ENCODE data around the gene RUNX2. TPM values are rescaled to one million over a fixed set of nuclear protein-coding genes. Genes with fewer than 3 reads are reported as not detected.

RUNX2 gene
- total and polyA plus RNA-seq, 9 of the 15 experiments (the other 6 are each of a cell fraction or from before 2014, with no cell fraction given): 0.29 to 1.00 (median 0.43) TPM

DNA sequence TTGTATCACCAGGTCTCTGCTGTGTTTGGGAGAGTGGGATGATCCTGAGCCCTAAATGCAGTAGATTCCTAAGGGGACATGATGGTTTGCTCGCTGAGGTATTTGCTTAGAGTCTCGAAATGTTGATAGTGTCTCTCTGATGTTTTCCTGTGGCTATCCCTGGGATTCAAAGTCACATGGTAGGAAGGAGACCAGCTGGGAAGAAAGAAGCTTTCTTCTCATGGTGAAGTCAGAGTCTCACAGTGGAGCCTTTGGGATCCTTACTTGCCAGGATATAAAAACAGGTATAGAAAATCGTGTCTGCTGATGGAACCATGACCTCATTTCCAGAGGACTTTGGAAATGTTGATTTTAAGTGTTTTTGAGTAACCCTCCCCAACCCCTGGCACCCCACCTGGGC is 308.9 kb downstream of the RUNX2 start:
- no peaks in the 10 kb centered on the region for H3K9me3 ChIP-seq (replicated peaks; ENCODE audit: control insufficient read depth, insufficient read depth, low read depth, low read length)
- intact Hi-C loops (cut with micrococcal nuclease): no loop called here
- CTCF ChIA-PET (ENCODE audit: low intra/inter-chr PET ratio): no interaction called here
- H3K9me1 ChIP-seq (ENCODE audit: control insufficient read depth, insufficient read depth, low read length): no peaks in the 10 kb centered on the region
- POLR2A ChIA-PET: interaction anchor here (0.6 to 1.0 kb wide), 2 partner anchors 22 to 1001 kb away, joined by 3 read pairs; no protein-coding TSS in a partner anchor
- no peaks in the 10 kb centered on the region for H3K79me2 ChIP-seq (ENCODE audit: control insufficient read depth, insufficient read depth, low read length)
- no peak overlapping the region for H2AFZ ChIP-seq (ENCODE audit: low read depth, low read length)
- no peaks in the 10 kb centered on the region for H3K4me1 ChIP-seq (replicated peaks in 1 of 2; ENCODE audit: control insufficient read depth in 2 of 2, insufficient read depth in 2 of 2, low read length in 2 of 2)
- peaks cover 23 to 25% of the 10 kb centered on the region in 2 experiments for H3K27me3 ChIP-seq (ENCODE audit: control insufficient read depth in 2 of 2, insufficient read depth in 2 of 2, low read length in 2 of 2)
- no peaks in the 10 kb centered on the region for H4K20me1 ChIP-seq (replicated peaks; ENCODE audit: control insufficient read depth, insufficient read depth, low read length)
- no peak for FAIRE-seq
- H3K36me3 ChIP-seq (ENCODE audit: control insufficient read depth, insufficient read depth, low read length): no peaks in the 10 kb centered on the region
- TF ChIP-seq HDAC2 (IDR thresholded peaks at IDR 0.05) (no peak), FUS (optimal IDR thresholded peaks at IDR 0.05; ENCODE audit: low read depth, low read length) (no peak), SMARCA4 (IDR thresholded peaks at IDR 0.05) (no peak), NR2C1 (IDR thresholded peaks at IDR 0.05) (no peak), NR2C1 (tag; IDR thresholded peaks at IDR 0.05) (no peak), TFAM (CRISPR knock-in tag; conservative IDR thresholded peaks at IDR 0.05) (no peak), SP2 (IDR thresholded peaks at IDR 0.05; ENCODE audit: extremely low read depth, low read depth, low read length, poor library complexity, severe bottlenecking) (no peak), CEBPG (CRISPR knock-in tag; IDR thresholded peaks at IDR 0.05) (no peak), CEBPG (tag; conservative IDR thresholded peaks at IDR 0.05 in 1 of 2, IDR thresholded peaks at IDR 0.05 in 1 of 2) (no peak), RBM39 (optimal IDR thresholded peaks at IDR 0.05; ENCODE audit: low read depth, low read length) (no peak)
- TF ChIP-seq, protein P1, sequence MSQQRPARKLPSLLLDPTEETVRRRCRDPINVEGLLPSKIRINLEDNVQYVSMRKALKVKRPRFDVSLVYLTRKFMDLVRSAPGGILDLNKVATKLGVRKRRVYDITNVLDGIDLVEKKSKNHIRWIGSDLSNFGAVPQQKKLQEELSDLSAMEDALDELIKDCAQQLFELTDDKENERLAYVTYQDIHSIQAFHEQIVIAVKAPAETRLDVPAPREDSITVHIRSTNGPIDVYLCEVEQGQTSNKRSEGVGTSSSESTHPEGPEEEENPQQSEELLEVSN (IDR thresholded peaks at IDR 0.05; ENCODE audit: borderline replicate concordance in 1 of 2, extremely low read depth in 1 of 2, insufficient read depth in 1 of 2, insufficient read length in 1 of 2, low read depth in 1 of 2, low read length in 1 of 2, poor library complexity in 1 of 2, severe bottlenecking in 1 of 2): no peak
- H3K27ac ChIP-seq (ENCODE audit: extremely low read depth, low read depth, low read length): no peak overlapping the region
- DNase-seq (ENCODE audit: extremely low read depth in 1 of 4, low spot score in 3 of 4): no peak
- WGBS (ENCODE audit: insufficient coverage, low coverage, missing lambda C conversion rate): 0% methylated on average over 3 of the region's 3 CpGs
- H3K4me2 ChIP-seq (ENCODE audit: insufficient read depth, low read length): no peak overlapping the region
- ATAC-seq: no peak
- BruUV-seq (replicated peaks): no TSS peak
- no peak overlapping the region for H3K4me3 ChIP-seq
- H3K9ac ChIP-seq (ENCODE audit: insufficient read depth in 1 of 2, low read depth in 2 of 2, low read length in 2 of 2): no peak overlapping the region
- in situ Hi-C loops (cut with MboI): no loop called here

Measured in K562 (cell line).